Ishikawa (cell line): ENCODE data around the gene NHLRC2.

Experiments
- CEBPB ChIP-seq: IDR thresholded peaks from 2 replicates; pipeline ENCODE4 v1.6.1; 2012
- CREB1 ChIP-seq: IDR thresholded peaks from 2 replicates; pipeline ENCODE4 v1.6.1; 2012; ENCODE audit warnings: low read depth
- EGR1 ChIP-seq: IDR thresholded peaks from 2 replicates; pipeline ENCODE4 v1.6.1; 2012
- EP300 ChIP-seq: IDR thresholded peaks from 2 replicates; pipeline ENCODE4 v1.6.1; 2012; ENCODE audit warnings: borderline replicate concordance
- FOXM1 ChIP-seq: IDR thresholded peaks from 2 replicates; pipeline ENCODE4 v1.6.1; 2012; ENCODE audit warnings: low read depth, borderline replicate concordance
- NFIC ChIP-seq: IDR thresholded peaks from 2 replicates; pipeline ENCODE4 v1.6.1; 2012
- RAD21 ChIP-seq: IDR thresholded peaks from 2 replicates; pipeline ENCODE4 v1.6.1; 2012; ENCODE audit warnings: low read depth
- TAF1 ChIP-seq: IDR thresholded peaks from 2 replicates; pipeline ENCODE4 v1.6.1; 2012; ENCODE audit warnings: low read depth, mild to moderate bottlenecking
- TCF12 ChIP-seq: IDR thresholded peaks from 2 replicates; pipeline ENCODE4 v1.6.1; 2012; ENCODE audit warnings: low read depth
- TEAD4 ChIP-seq: IDR thresholded peaks from 2 replicates; pipeline ENCODE4 v1.6.1; 2012
- USF1 ChIP-seq: IDR thresholded peaks from 2 replicates; pipeline ENCODE4 v1.6.1; 2012
- YY1 ChIP-seq: IDR thresholded peaks from 2 replicates; pipeline ENCODE4 v1.6.1; 2012; ENCODE audit warnings: low read depth
- ZBTB7A ChIP-seq: IDR thresholded peaks from 2 replicates; pipeline ENCODE4 v1.6.1; 2012; ENCODE audit warnings: low read depth
- TF ChIP-seq, protein P1 (sequence below): IDR thresholded peaks from 2 replicates; pipeline ENCODE4 v1.6.1; 2012; ENCODE audit warnings: low read depth, mild to moderate bottlenecking
- TF ChIP-seq, protein P2 (sequence below): IDR thresholded peaks from 2 replicates; pipeline ENCODE4 v1.6.1; 2012

The NHLRC2 gene

GRCh38 chr10:113899952-113900598 is 45.6 kb downstream of the NHLRC2 start:
- TF ChIP-seq NFIC: no peak
- no peak for TF ChIP-seq RAD21
- no peak for TF ChIP-seq USF1
- TF ChIP-seq YY1: no peak

DNA sequence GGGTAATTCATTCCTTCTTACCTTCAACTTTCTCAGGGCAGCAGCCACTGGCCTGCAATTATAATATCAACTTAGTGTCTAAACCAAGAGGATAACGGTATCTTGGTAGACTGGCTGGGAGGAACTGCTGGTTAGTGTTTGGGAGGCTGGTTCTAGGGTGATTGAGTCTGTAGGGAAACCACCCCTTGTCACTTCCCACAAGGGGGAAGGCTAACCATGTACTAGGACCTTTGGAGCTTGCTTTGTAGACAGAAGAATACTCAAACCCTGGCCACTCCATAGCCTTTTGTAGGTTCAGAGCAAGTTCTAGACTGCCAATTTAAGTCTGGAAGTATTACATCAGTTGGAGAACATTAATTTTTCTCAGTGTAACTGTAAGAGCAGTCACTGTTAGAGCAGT is 51.3 kb downstream of the NHLRC2 start:
- TF ChIP-seq ZBTB7A (no peak), TEAD4 (no peak), TCF12 (no peak), EGR1 (no peak), YY1 (no peak), NFIC (no peak), RAD21 (no peak), CEBPB (no peak), FOXM1 (no peak), EP300 (no peak), TAF1 (no peak), CREB1 (no peak), USF1 (no peak)
- TF ChIP-seq, protein P1, sequence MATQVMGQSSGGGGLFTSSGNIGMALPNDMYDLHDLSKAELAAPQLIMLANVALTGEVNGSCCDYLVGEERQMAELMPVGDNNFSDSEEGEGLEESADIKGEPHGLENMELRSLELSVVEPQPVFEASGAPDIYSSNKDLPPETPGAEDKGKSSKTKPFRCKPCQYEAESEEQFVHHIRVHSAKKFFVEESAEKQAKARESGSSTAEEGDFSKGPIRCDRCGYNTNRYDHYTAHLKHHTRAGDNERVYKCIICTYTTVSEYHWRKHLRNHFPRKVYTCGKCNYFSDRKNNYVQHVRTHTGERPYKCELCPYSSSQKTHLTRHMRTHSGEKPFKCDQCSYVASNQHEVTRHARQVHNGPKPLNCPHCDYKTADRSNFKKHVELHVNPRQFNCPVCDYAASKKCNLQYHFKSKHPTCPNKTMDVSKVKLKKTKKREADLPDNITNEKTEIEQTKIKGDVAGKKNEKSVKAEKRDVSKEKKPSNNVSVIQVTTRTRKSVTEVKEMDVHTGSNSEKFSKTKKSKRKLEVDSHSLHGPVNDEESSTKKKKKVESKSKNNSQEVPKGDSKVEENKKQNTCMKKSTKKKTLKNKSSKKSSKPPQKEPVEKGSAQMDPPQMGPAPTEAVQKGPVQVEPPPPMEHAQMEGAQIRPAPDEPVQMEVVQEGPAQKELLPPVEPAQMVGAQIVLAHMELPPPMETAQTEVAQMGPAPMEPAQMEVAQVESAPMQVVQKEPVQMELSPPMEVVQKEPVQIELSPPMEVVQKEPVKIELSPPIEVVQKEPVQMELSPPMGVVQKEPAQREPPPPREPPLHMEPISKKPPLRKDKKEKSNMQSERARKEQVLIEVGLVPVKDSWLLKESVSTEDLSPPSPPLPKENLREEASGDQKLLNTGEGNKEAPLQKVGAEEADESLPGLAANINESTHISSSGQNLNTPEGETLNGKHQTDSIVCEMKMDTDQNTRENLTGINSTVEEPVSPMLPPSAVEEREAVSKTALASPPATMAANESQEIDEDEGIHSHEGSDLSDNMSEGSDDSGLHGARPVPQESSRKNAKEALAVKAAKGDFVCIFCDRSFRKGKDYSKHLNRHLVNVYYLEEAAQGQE: no peak
- TF ChIP-seq, protein P2, sequence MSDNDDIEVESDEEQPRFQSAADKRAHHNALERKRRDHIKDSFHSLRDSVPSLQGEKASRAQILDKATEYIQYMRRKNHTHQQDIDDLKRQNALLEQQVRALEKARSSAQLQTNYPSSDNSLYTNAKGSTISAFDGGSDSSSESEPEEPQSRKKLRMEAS: no peak

DNA sequence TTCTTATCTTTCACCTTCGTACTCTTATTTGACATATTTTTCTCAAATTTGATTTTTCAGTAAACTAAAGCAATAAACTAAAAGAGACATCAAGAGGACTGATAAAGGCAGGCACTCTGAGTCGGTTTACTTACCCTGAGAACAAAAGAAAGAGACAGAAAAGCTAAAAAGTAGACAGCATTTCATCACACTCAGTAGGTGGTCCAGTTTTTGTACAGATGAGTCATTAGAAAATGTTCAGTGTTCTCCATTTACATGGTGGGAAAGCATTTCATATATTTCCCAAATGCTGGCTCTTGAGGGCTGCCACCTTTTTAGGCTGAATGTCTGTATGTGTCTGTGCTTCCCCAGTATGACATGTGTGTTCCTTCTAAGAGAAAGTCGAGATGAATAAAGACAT is 52.7 kb downstream of the NHLRC2 start:
- no peak for TF ChIP-seq YY1
- TF ChIP-seq EGR1: no peak
- no peak for TF ChIP-seq USF1
- TF ChIP-seq TEAD4: no peak
- no peak for TF ChIP-seq ZBTB7A
- no peak for TF ChIP-seq CEBPB
- TF ChIP-seq, protein P1: no peak

GRCh38 chr10:113908236-113908635 is 53.8 kb downstream of the NHLRC2 start:
- TF ChIP-seq TCF12: no peak
- TF ChIP-seq, protein P1: no peak

DNA sequence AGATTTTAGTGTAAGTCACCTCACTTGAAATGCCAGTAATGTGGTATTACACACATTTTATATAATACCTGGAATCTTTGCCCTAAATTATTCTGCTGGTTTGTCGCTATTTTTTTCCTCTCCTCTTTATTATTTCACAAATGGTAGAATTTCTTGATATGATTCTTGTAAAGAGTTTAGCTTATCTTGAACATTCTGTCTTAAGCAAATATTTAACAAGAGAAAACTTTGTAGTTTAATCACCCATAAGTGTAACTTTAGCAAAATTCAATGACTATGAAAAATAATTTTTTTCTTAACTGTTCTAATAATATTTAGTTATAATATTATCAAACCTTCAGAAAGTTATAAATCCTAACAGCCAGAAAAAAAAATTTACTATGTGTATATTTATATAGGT is 56.7 kb downstream of the NHLRC2 start:
- TF ChIP-seq, protein P1: no peak
